Breast epithelium (tissue), 3 donors: ENCODE results near the gene GPC5.

Experiments used
- CTCF ChIP-seq, 3 donors: fragments of 450-650 bp; IDR thresholded peaks; one replicate each; pipeline ENCODE4 v1.5.1; 2016 to 2017; ENCODE audit warnings: antibody characterized with exemption in 3 of 3, mild to moderate bottlenecking in 3 of 3, moderate library complexity in 3 of 3
- POLR2A ChIP-seq: fragments of 450-650 bp; IDR thresholded peaks from one replicate; pipeline ENCODE4 v1.6.1; 2016; ENCODE audit warnings: antibody characterized with exemption, mild to moderate bottlenecking, moderate library complexity
- POLR2AphosphoS5 ChIP-seq, 3 donors: sonication (generic); formaldehyde crosslinking; IDR thresholded peaks; one replicate each; pipeline ENCODE4 v1.6.1; 2017; ENCODE audit warnings: antibody characterized with exemption in 3 of 3

GRCh38 chr13:91554101-91554500 lies 155.7 kb downstream of the GPC5 start:
- TF ChIP-seq CTCF (IDR thresholded peaks at IDR 0.05), result no peak
- no peak for TF ChIP-seq POLR2A
- TF ChIP-seq POLR2AphosphoS5 (IDR thresholded peaks at IDR 0.05), result no peak
